SK-N-SH treated with all-trans-retinoic acid at 6 μM for 48 hours (cell line): ENCODE data around the gene DUSP23.

Experiments used
- ATAC-seq: fragments of 200-7000 bp; cut with Tn5 transposase; 3 replicates; pipeline ENCODE4 v1.9.1; 2020; ENCODE audit warnings: mild to moderate bottlenecking, moderate library complexity
- ARNTL ChIP-seq: fragments of 450-650 bp; formaldehyde crosslinking; IDR thresholded peaks from 2 replicates; pipeline ENCODE4 v1.5.0; 2020; ENCODE audit warnings: low read depth, mild to moderate bottlenecking, moderate library complexity, borderline replicate concordance
- BACH2 ChIP-seq: fragments of 250-450 bp; sonication (Bioruptor Pico); IDR thresholded peaks from 2 replicates; pipeline ENCODE4 v1.9.0; 2021; ENCODE audit warnings: mild to moderate bottlenecking, borderline replicate concordance
- CREB5 ChIP-seq: fragments of 250-450 bp; sonication (Bioruptor Pico); IDR thresholded peaks from 2 replicates; pipeline ENCODE4 v1.5.1; 2020; ENCODE audit warnings: low read depth, mild to moderate bottlenecking, moderate library complexity
- CSDC2 ChIP-seq: fragments of 250-450 bp; sonication (Bioruptor Pico); IDR thresholded peaks from 2 replicates; pipeline ENCODE4 v1.5.0; 2020; ENCODE audit warnings: mild to moderate bottlenecking, moderate library complexity
- CSRNP3 ChIP-seq: fragments of 250-450 bp; sonication (Bioruptor Pico); IDR thresholded peaks from 2 replicates; pipeline ENCODE4 v1.5.1; 2021; ENCODE audit warnings: mild to moderate bottlenecking, moderate library complexity
- GLIS3 ChIP-seq: fragments of 250-450 bp; sonication (Bioruptor Pico); IDR thresholded peaks from 2 replicates; pipeline ENCODE4 v1.5.0; 2020; ENCODE audit warnings: mild to moderate bottlenecking, moderate library complexity
- ISL1 ChIP-seq: fragments of 250-450 bp; sonication (Bioruptor Pico); IDR thresholded peaks from 2 replicates; pipeline ENCODE4 v2.1.2; 2022; ENCODE audit warnings: mild to moderate bottlenecking, moderate library complexity
- OSR1 ChIP-seq: fragments of 250-450 bp; sonication (Bioruptor Pico); IDR thresholded peaks from 2 replicates; pipeline ENCODE4 v1.8.0; 2022; ENCODE audit warnings: moderate library complexity, mild to moderate bottlenecking, inconsistent platforms
- PATZ1 ChIP-seq: fragments of 250-450 bp; sonication (Bioruptor Pico); IDR thresholded peaks from 2 replicates; pipeline ENCODE4 v1.8.0; 2020; ENCODE audit warnings: mild to moderate bottlenecking, moderate library complexity, borderline replicate concordance
- POU6F1 ChIP-seq: fragments of 250-450 bp; sonication (Bioruptor Pico); IDR thresholded peaks from 2 replicates; pipeline ENCODE4 v1.8.0; 2021; ENCODE audit warnings: low read depth, mild to moderate bottlenecking, moderate library complexity, borderline replicate concordance
- PPARA ChIP-seq: fragments of 250-450 bp; sonication (Bioruptor Pico); IDR thresholded peaks from 2 replicates; pipeline ENCODE4 v1.5.0; 2020; ENCODE audit warnings: mild to moderate bottlenecking, borderline replicate concordance
- SNAI2 ChIP-seq: fragments of 250-450 bp; sonication (Bioruptor Pico); IDR thresholded peaks from 2 replicates; pipeline ENCODE4 v1.5.0; 2020; ENCODE audit warnings: mild to moderate bottlenecking, moderate library complexity
- TCF4 ChIP-seq: fragments of 250-450 bp; sonication (Bioruptor Pico); IDR thresholded peaks from 2 replicates; pipeline ENCODE4 v1.8.0; 2021; ENCODE audit warnings: mild to moderate bottlenecking, moderate library complexity, borderline replicate concordance
- TOX ChIP-seq: fragments of 250-450 bp; sonication (Bioruptor Pico); IDR thresholded peaks from 2 replicates; pipeline ENCODE4 v1.8.0; 2021; ENCODE audit warnings: mild to moderate bottlenecking, moderate library complexity, borderline replicate concordance
- TSHZ2 ChIP-seq: fragments of 250-450 bp; sonication (Bioruptor Pico); IDR thresholded peaks from 2 replicates; pipeline ENCODE4 v1.5.0; 2020; ENCODE audit warnings: mild to moderate bottlenecking, moderate library complexity
- ZC3H10 ChIP-seq: fragments of 250-450 bp; sonication (Bioruptor Pico); IDR thresholded peaks from 2 replicates; pipeline ENCODE4 v1.5.1; 2021; ENCODE audit warnings: mild to moderate bottlenecking, moderate library complexity
- ZFP3 ChIP-seq: fragments of 250-450 bp; sonication (Bioruptor Pico); IDR thresholded peaks from 2 replicates; pipeline ENCODE4 v1.5.0; 2020; ENCODE audit warnings: mild to moderate bottlenecking, moderate library complexity
- ZFP30 ChIP-seq: fragments of 450-650 bp; formaldehyde crosslinking; IDR thresholded peaks from 2 replicates; pipeline ENCODE4 v1.5.0; 2022; ENCODE audit warnings: mild to moderate bottlenecking, moderate library complexity
- ZNF565 ChIP-seq: fragments of 450-650 bp; formaldehyde crosslinking; conservative IDR thresholded peaks from 2 replicates; pipeline ENCODE4 v1.5.0; 2020; ENCODE audit warnings: low read depth, mild to moderate bottlenecking, moderate library complexity
- ZNF70 ChIP-seq: fragments of 450-650 bp; formaldehyde crosslinking; IDR thresholded peaks from 2 replicates; pipeline ENCODE4 v1.5.0; 2020; ENCODE audit warnings: mild to moderate bottlenecking, moderate library complexity
- ZNF8 ChIP-seq: fragments of 450-650 bp; formaldehyde crosslinking; IDR thresholded peaks from 2 replicates; pipeline ENCODE4 v1.5.0; 2020; ENCODE audit warnings: mild to moderate bottlenecking, moderate library complexity

Gene DUSP23

GRCh38 chr1:159823406-159823805 lies 42.6 kb downstream of the DUSP23 start:
- no peak for ATAC-seq
- TF ChIP-seq CSRNP3 (CRISPR knock-in tag) (no peak), PATZ1 (CRISPR knock-in tag) (no peak)
- TF ChIP-seq, all 23 proteins: peak for 0

- TF ChIP-seq POU6F1 (no peak), ZFP3 (CRISPR knock-in tag) (no peak), CSDC2 (CRISPR knock-in tag) (no peak), TCF4 (CRISPR knock-in tag) (no peak), CREB5 (no peak), OSR1 (no peak), ZNF8 (CRISPR knock-in tag) (no peak), ZNF565 (CRISPR knock-in tag) (no peak), BACH2 (CRISPR knock-in tag) (no peak), ARNTL (no peak), ISL1 (CRISPR knock-in tag) (no peak), PPARA (CRISPR knock-in tag) (no peak), GLIS3 (CRISPR knock-in tag) (no peak), SNAI2 (CRISPR knock-in tag) (no peak), CSRNP3 (CRISPR knock-in tag) (no peak), ZC3H10 (CRISPR knock-in tag) (no peak), ZNF70 (CRISPR knock-in tag) (no peak), TSHZ2 (no peak), TOX (CRISPR knock-in tag) (no peak), ZFP30 (CRISPR knock-in tag) (no peak)
- ATAC-seq: no peak
These were observed 44.8 kb downstream of the DUSP23 start for GRCh38 chr1:159825564-159825963.
